ENCODE measurements around the gene MCF2.

Gene MCF2

DNA sequence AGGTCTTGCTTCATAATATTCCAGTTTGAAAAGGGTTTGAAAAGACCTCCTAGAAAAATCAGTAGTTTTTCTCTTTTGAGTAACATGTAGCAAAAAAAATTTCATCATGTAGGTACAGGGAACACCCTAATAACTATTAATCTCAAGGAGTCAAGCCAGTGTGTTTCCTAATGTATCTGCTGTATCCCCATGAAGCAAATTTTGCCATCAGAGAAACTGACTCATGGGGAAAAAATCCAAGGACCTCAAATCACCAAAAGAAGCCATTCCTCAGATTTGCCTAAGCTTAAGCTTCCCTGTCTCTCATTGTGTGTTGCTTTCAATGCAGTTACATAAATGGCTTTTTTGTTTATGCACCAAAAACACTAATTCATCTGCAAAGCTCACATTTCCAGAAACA is 147.7 kb downstream of the MCF2 start:
- TF ChIP-seq Cebpa-rat (IDR thresholded peaks at IDR 0.05) = no peak

DNA sequence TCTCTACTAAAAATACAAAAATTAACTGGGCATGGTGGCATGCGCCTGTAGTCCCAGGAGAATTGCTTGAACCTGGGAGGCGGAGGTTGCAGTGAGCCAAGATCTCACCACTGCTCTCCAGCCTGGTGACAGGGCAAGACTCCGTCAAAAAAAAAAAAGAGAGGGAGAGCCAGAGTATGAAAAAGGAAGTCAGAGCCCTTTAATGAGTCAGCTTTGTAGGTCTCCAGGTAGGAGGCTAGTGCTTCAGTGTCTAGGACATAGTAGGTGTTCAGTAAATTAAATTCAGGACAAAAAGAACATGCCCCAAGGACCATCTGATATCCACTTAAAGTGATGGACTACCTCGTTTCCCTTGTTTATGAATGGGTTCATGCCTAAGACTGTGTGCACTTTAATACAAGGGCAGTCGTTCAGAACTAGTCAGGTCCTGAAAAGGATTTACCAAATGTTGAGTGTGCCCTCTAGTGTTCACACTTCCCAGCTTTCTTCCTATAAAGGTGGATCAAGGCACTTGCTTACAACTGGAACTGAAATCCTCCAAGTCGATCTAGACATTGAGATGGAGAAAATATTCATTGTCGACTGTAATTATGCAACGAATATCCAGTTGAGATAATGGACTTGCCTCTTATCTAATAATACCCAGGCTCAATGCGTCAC is 148.5 kb downstream of the MCF2 start:
- Histone ChIP-seq H3K9ac (no peak overlapping the region), H3K4me3 (no peak overlapping the region), H4K20me1 (peaks cover 0 to 8% (median 0%) of the 10 kb centered on the region in 11 experiments; a peak in 1 of 22 replicates), H3K9me3 (replicated peaks in 1 of 11) (peaks cover 0 to 6% (median 0%) of the 10 kb centered on the region in 11 experiments; a peak in 1 of 22 replicates), H3K36me3 (no peaks in the 10 kb centered on the region), H3K4me2 (no peak overlapping the region; a peak in 1 of 22 replicates), H3K4me1 (peaks cover 14 to 32% (median 24%) of the 10 kb centered on the region in 10 experiments), H3K27ac (no peak overlapping the region), H3K27me3 (peaks cover 87 to 99% (median 95%) of the 10 kb centered on the region in 11 experiments)
- TF ChIP-seq Cebpa-rat (IDR thresholded peaks at IDR 0.05) = no peak

More for the DNA sequence above, 147.7 kb downstream of the MCF2 start:
- Histone ChIP-seq H3K9ac (no peak overlapping the region), H3K9me3 (replicated peaks in 1 of 11) (peaks cover 0 to 3% (median 0%) of the 10 kb centered on the region in 11 experiments; a peak in 1 of 22 replicates), H3K4me1 (peaks cover 7 to 25% (median 17%) of the 10 kb centered on the region in 10 experiments), H4K20me1 (peaks cover 0 to 8% (median 0%) of the 10 kb centered on the region in 11 experiments; a peak in 1 of 22 replicates), H3K27ac (no peak overlapping the region), H3K4me2 (no peak overlapping the region), H3K27me3 (peaks cover 89 to 99% (median 95%) of the 10 kb centered on the region in 11 experiments), H3K36me3 (no peaks in the 10 kb centered on the region), H3K4me3 (no peak overlapping the region)

DNA sequence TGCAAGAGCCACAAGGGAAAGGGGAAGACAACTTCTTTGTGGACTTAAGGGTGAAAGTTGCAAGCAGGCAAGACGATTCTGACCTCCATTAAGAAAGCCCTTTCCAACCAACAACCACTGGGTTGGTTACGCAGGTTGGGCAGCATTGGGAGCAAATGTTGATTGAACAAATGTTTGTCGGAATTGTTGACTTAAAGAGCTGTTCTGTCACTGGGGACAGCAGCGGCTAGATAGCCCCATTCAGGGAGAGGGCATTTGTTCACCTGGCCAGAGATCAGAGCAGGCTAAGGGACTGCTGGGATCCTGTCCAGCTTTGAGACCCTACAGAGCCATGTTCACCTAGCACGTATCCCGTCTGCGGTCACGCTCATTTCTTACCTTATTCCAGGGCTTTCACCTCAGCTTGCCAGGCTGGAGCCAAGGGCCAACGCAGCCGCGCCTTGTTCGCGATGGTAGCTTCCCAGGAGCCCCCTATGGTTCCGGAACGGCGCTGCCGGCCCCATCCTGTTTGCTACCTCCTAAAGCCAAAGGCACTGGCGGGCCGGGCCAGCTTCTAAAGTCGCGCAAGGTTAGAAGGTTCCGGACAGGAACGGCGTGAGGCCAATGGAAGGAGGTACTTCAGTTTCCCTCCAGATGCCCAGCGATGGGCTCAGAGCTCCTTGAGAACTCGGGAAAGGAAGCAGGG is 152.8 kb downstream of the MCF2 start:
- Histone ChIP-seq H4K20me1 (peaks cover 0 to 8% (median 0%) of the 10 kb centered on the region in 11 experiments; a peak in 1 of 22 replicates), H3K9ac (peak overlapping the region in 10 of 11 experiments; percentile 28 to 75 (median 66); a peak in 18 of 22 replicates), H3K27me3 (peaks cover 82 to 100% (median 95%) of the 10 kb centered on the region in 11 experiments), H3K9me3 (replicated peaks in 1 of 11) (peaks cover 0 to 13% (median 0%) of the 10 kb centered on the region in 11 experiments; a peak in 2 of 22 replicates), H3K27ac (peak overlapping the region in 10 of 11 experiments; percentile 61 to 92 (median 86); a peak in 20 of 22 replicates), H3K36me3 (no peaks in the 10 kb centered on the region), H3K4me1 (peaks cover 29 to 62% (median 43%) of the 10 kb centered on the region in 10 experiments), H3K4me2 (peak overlapping the region; percentile 52 to 86 (median 77)), H3K4me3 (peak overlapping the region in 5 of 10 experiments; percentile 1 to 36 (median 22); a peak in 5 of 20 replicates)
- no peak for TF ChIP-seq Cebpa-rat (IDR thresholded peaks at IDR 0.05)

DNA sequence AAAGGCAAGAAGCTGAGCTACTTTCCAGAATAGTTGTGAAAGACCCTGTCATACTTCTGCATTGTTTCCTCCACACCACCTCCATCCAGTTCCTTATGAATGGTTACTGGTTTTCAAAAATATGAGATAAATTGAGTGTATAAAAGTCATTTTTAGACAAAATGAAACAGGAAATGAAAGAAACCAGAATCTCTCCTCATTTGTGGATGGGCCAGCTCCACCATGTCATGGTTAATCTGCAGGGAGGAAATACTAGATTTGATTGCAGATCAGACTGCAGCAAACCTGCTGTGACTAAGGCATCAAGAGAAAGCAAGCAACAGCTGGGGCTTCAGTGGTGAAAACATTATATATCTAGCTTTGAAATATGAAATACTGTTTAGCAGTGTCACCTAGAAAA is 153.6 kb downstream of the MCF2 start:
- H3K4me3 ChIP-seq = peak overlapping the region in 1 of 10 experiments; percentile 1; a peak in 2 of 20 replicates
- peaks cover 0 to 8% (median 0%) of the 10 kb centered on the region in 11 experiments; a peak in 1 of 22 replicates for H4K20me1 ChIP-seq
- peak in 2 of 11 experiments; percentile 9 to 40; a peak in 1 of 22 replicates for TF ChIP-seq Cebpa-rat (IDR thresholded peaks at IDR 0.05)
- H3K36me3 ChIP-seq = no peaks in the 10 kb centered on the region
- peaks cover 0 to 13% (median 0%) of the 10 kb centered on the region in 11 experiments; a peak in 2 of 22 replicates for H3K9me3 ChIP-seq (replicated peaks in 1 of 11)
- peak overlapping the region in 9 of 11 experiments; percentile 49 to 75 (median 69); a peak in 18 of 22 replicates for H3K9ac ChIP-seq
- H3K4me2 ChIP-seq = peak overlapping the region; percentile 52 to 86 (median 77); a peak in 21 of 22 replicates
- H3K27me3 ChIP-seq = peaks cover 79 to 100% (median 95%) of the 10 kb centered on the region in 11 experiments
- H3K27ac ChIP-seq = peak overlapping the region in 10 of 11 experiments; percentile 61 to 92 (median 86); a peak in 21 of 22 replicates
- peaks cover 29 to 69% (median 42%) of the 10 kb centered on the region in 10 experiments for H3K4me1 ChIP-seq

DNA sequence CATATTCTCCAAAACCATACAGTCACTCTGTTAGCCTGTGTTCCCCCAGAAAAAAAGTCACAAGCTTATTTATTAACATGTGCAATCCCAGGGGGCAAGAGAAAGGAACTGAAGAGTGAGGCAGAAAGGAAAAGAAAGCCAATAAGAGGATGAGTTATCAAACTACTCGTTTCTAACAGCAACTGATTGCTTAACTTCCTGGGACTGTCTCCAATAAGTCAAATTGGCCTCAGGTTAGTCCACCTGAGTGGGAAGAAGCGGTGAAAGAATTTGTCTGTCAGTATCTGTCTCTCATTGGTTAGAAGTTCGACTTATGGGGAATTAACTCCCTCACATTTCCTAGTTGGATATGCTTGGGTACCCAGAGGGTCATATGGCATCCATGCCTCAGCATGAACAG is 163.4 kb downstream of the MCF2 start:
- H3K9me3 ChIP-seq (replicated peaks in 1 of 11) = peaks cover 0 to 8% (median 0%) of the 10 kb centered on the region in 11 experiments; a peak in 2 of 22 replicates
- peaks cover 0 to 10% (median 6%) of the 10 kb centered on the region in 10 experiments; a peak in 7 of 20 replicates for H3K4me1 ChIP-seq
- H3K27ac ChIP-seq = no peak overlapping the region
- no peak overlapping the region for H3K9ac ChIP-seq
- H4K20me1 ChIP-seq = no peaks in the 10 kb centered on the region
- H3K27me3 ChIP-seq = peaks cover 77 to 100% (median 93%) of the 10 kb centered on the region in 11 experiments
- H3K4me3 ChIP-seq = no peak overlapping the region
- no peak for TF ChIP-seq Cebpa-rat (IDR thresholded peaks at IDR 0.05)
- no peaks in the 10 kb centered on the region for H3K36me3 ChIP-seq
- peak overlapping the region in 6 of 11 experiments; percentile 12 to 43 (median 27); a peak in 7 of 22 replicates for H3K4me2 ChIP-seq

DNA sequence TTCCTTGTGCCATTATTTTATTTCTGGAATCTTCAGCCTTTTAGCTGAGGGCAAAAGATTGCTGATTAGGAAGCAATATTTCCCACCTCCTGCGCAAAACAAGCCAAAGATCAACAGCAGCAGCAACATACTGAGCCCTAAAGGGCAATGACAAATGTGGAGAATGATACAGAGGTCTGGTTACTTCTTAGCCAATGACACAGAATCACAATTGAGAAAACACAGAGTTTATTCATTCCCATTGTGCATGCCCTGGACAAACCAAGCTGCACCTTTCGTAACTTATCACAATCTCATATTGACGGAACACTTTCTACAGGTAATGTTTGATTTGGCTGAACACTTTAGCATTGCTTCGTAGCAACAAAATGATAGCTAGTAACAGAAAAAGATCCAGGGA is 164.0 kb downstream of the MCF2 start:
- no peak overlapping the region for H3K27ac ChIP-seq
- no peaks in the 10 kb centered on the region for H3K36me3 ChIP-seq
- no peak for TF ChIP-seq Cebpa-rat (IDR thresholded peaks at IDR 0.05)
- no peak overlapping the region for H3K9ac ChIP-seq
- H3K4me3 ChIP-seq = no peak overlapping the region
- peaks cover 0 to 8% (median 0%) of the 10 kb centered on the region in 11 experiments; a peak in 2 of 22 replicates for H3K9me3 ChIP-seq (replicated peaks in 1 of 11)
- H3K27me3 ChIP-seq = peaks cover 80 to 100% (median 93%) of the 10 kb centered on the region in 11 experiments
- peak overlapping the region in 1 of 11 experiments; percentile 43; a peak in 1 of 22 replicates for H3K4me2 ChIP-seq
- H4K20me1 ChIP-seq = no peaks in the 10 kb centered on the region
- H3K4me1 ChIP-seq = peaks cover 0 to 10% (median 6%) of the 10 kb centered on the region in 10 experiments; a peak in 7 of 20 replicates

DNA sequence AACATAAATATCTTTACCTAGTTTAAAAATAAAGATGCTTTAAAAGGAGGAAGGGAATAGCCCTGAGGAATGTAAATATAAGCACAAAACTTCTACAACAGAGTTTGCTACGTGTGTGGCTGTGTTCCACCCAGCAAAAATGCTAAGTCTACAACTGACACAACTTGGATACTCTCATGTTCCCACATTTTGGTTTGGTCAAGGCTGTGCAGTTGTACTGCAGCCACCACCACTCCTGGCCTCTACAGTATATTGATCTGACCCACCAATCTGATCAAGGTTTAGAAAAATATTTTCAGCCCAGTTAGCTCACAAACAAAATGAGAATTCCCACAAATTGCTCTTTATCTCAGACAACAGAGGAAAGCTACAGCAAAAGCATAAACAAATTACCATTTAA is 165.3 kb downstream of the MCF2 start:
- Histone ChIP-seq H3K4me1 (peaks cover 0 to 10% (median 6%) of the 10 kb centered on the region in 10 experiments; a peak in 7 of 20 replicates), H3K4me2 (no peak overlapping the region), H4K20me1 (no peaks in the 10 kb centered on the region), H3K4me3 (no peak overlapping the region), H3K27me3 (peaks cover 87 to 100% (median 95%) of the 10 kb centered on the region in 11 experiments), H3K27ac (no peak overlapping the region), H3K9me3 (replicated peaks in 1 of 11) (peaks cover 0 to 8% (median 0%) of the 10 kb centered on the region in 11 experiments; a peak in 2 of 22 replicates), H3K36me3 (no peaks in the 10 kb centered on the region), H3K9ac (no peak overlapping the region)
- TF ChIP-seq Cebpa-rat (IDR thresholded peaks at IDR 0.05) = no peak

DNA sequence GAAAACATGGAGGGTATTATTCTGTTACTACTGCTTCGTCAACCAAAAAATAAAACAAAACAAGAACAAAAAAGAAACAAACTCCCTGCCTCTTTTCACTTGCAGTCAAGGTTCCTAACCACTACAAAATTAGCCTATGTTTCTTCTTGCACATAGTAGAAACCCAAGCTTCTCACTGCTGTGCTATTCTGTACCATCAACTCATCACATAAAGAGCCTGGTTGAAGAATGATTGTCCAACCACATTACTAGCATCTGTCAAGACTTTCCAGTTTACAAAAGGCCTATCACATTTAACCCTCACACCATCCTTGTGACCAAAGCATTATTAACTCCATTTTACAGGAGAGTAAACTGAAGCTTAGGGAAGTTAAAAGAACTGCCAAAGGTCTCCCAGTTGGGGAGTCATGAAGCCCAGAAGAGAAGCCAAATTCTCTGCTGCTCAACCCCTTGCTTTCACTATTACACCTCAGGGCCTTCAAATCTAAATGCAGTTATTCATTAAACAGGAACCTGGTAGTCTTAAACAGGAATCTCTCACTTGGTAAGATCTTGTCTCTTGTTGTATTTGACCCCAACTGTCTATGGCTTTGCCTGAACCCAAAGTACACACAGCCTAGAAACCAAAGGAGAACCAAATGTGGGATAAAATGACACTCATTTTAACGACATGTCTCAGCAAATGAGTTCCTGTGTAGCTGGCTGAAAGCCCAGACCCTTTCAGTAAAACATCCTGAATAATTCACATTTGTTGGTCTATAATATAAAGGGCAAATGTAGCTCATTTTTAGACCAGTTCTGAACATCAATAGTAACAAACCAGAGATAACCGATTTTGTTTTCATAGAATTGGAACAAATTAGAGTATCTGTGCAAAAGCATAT is 168.8 kb downstream of the MCF2 start:
- Histone ChIP-seq H3K9ac (no peak overlapping the region), H3K4me3 (no peak overlapping the region), H3K27me3 (peaks cover 86 to 99% (median 97%) of the 10 kb centered on the region in 11 experiments), H3K9me3 (replicated peaks in 1 of 11) (no peaks in the 10 kb centered on the region; a peak in 2 of 22 replicates), H4K20me1 (no peaks in the 10 kb centered on the region), H3K4me1 (peaks cover 0 to under 1% (median 0%) of the 10 kb centered on the region in 10 experiments; a peak in 1 of 20 replicates), H3K36me3 (no peaks in the 10 kb centered on the region), H3K27ac (no peak overlapping the region), H3K4me2 (no peak overlapping the region)
- no peak for TF ChIP-seq Cebpa-rat (IDR thresholded peaks at IDR 0.05)
